IPS DF 6.9 (cell line): ENCODE data around the gene TIAM1.

Source experiments
- DNase-seq: peaks from one replicate; pipeline ENCODE4 v3.0.0-alpha.2; 2013; ENCODE audit warnings: low read depth, low spot score
- H3K27ac ChIP-seq: one replicate; pipeline ENCODE4 v1.5.1; 2013; ENCODE audit warnings: low read length, control low read depth
- H3K27me3 ChIP-seq: 2 replicates; pipeline ENCODE4 v1.6.1; 2013; ENCODE audit warnings: mild to moderate bottlenecking, low read length; ENCODE audit not compliant: control insufficient read depth, insufficient read depth
- H3K36me3 ChIP-seq: 2 replicates; pipeline ENCODE4 v1.6.1; 2013; ENCODE audit warnings: low read length; ENCODE audit not compliant: control insufficient read depth, insufficient read depth
- H3K4me1 ChIP-seq: 2 replicates; pipeline ENCODE4 v1.6.1; 2013; ENCODE audit warnings: low read length; ENCODE audit not compliant: control insufficient read depth, insufficient read depth
- H3K4me3 ChIP-seq: 2 replicates; pipeline ENCODE4 v1.5.1; 2013; ENCODE audit warnings: mild to moderate bottlenecking, low read length
- H3K9me3 ChIP-seq: 2 replicates; pipeline ENCODE4 v1.6.1; 2013; ENCODE audit warnings: low read length, inconsistent platforms; ENCODE audit not compliant: control insufficient read depth, insufficient read depth
- WGBS: extraction: QIAGEN DNeasy Blood & Tissue Kit; methylation state at CpG from one replicate; pipeline ENCODE4 v1.1.7; 2013; ENCODE audit warnings: mixed read lengths, missing lambda C conversion rate; ENCODE audit not compliant: insufficient read length, insufficient coverage; 5-methylcytosine and 5-hydroxymethylcytosine counted together

TIAM1 gene

DNA sequence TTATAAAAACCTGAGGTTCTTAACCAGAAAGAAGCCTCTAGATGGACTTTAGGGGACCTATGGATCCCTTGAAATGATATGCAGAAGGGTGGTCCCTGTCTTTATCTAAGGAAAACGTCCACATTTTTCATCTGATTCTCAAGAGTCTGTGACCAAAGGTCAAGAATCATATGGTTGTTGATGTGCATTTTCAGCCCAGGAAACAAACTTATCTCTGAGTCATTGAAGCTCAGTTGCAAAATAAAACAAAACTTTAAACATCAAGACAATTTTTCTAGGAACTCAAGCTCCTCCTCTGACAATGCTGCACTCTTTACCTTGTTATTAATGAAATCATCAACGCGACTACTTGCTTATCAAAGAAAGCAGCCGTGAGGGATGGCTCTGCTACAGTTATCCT lies 83.3 kb downstream of the TIAM1 start:
- H3K36me3 ChIP-seq: no peaks in the 10 kb centered on the region
- H3K9me3 ChIP-seq: no peaks in the 10 kb centered on the region
- 0 out of 2 replicates have a peak, but pooled peaks cover 2% of the 10 kb centered on the region for H3K4me1 ChIP-seq
- H3K27me3 ChIP-seq: no peaks in the 10 kb centered on the region
- no peak overlapping the region for H3K27ac ChIP-seq
- H3K4me3 ChIP-seq: no peak overlapping the region
- DNase-seq: no peak
- no CpG with 5 or more reads among the region's 4 CpGs for WGBS

DNA sequence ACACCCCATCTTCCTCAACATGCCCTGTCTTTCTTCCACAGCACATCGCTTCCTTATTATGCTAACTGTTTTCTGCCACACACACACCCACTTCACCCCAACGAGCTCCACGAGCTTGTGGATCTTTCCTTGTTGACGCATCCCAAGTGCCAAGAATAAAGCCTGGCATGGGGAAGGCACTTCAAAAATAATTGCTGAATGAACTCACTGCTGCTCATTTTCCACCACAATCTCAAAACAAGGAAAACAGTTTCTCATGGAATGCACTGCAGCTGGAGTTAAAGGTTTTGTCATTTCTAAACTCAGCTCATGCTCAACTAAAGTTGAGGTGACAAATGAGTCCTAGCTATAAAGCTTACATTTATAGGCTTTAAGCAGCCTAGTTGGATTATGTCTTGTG lies 86.0 kb downstream of the TIAM1 start:
- Histone ChIP-seq H3K27ac (no peak overlapping the region), H3K4me3 (no peak overlapping the region), H3K27me3 (no peaks in the 10 kb centered on the region), H3K4me1 (0 out of 2 replicates have a peak, but pooled peaks cover 2% of the 10 kb centered on the region), H3K9me3 (no peaks in the 10 kb centered on the region), H3K36me3 (no peaks in the 10 kb centered on the region)
- no CpG with 5 or more reads among the region's 4 CpGs for WGBS
- DNase-seq: no peak

DNA sequence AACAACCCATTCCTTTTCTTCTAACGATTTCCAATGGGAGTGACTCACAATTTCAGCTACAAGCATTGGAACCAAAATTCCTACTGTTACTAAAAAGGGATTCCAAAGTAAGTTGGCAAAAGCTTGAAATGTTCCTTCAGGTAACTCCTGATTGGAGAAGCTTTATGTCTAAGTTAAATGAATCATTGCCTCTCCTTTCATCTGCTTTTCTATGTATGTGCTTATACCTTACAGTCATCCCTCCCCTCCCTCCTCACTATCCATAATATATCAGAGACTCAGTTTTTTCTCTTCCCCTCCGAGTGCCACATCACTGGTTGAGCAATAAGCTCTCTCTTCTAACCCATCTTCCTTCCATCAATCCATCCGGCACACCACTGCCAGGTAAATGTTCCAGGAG lies 86.8 kb downstream of the TIAM1 start:
- no peaks in the 10 kb centered on the region for H3K36me3 ChIP-seq
- DNase-seq: no peak
- no peak overlapping the region for H3K4me3 ChIP-seq
- no peaks in the 10 kb centered on the region for H3K9me3 ChIP-seq
- H3K27ac ChIP-seq: no peak overlapping the region
- WGBS: no CpG with 5 or more reads among the region's 3 CpGs
- H3K27me3 ChIP-seq: no peaks in the 10 kb centered on the region
- 0 out of 2 replicates have a peak, but pooled peaks cover 2% of the 10 kb centered on the region for H3K4me1 ChIP-seq

DNA sequence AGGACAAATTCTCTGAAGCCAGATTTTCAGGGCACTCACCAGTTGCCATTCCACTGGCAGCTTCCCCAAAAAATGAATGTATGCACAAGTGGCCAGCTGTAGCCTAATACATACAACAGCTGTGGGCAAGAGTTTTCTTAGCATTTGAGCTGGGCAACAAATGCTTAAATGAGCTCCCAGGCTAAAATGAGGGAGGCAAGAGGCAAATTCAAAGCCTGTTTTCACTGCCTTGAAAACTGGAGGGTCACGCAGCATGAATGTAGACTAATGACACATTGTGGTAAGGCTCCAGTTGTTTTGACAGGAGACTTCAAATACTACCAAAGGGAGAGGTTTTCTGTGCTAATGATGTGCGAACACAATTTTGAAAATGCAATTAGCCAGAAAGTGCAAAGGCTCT lies 88.2 kb downstream of the TIAM1 start:
- Histone ChIP-seq H3K4me1 (0 out of 2 replicates have a peak, but pooled peaks cover 2% of the 10 kb centered on the region), H3K36me3 (peaks cover 3% of the 10 kb centered on the region; the same call in 1 of the 2 replicates), H3K4me3 (no peak overlapping the region), H3K9me3 (no peaks in the 10 kb centered on the region), H3K27me3 (no peaks in the 10 kb centered on the region), H3K27ac (no peak overlapping the region)
- no peak for DNase-seq
- WGBS: no CpG with 5 or more reads among the region's 2 CpGs

DNA sequence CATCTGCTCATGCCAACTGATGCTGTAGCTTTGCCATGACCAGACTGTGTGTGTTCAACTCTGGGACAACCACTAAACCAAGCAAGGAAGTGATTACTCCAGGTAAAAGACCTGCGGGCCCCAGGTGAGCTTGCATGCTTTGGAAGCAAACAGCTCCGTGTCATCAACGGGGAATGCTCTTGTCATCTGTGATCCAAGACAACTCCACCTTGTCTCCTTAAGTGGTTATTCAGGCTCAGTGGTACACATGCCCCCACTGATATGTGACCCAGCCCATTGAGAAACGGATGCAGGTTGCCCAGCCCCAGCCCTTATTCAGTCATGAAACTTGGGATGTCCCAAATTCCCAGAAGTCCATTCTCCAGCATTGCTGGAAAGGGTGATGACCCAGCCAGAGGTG lies 89.0 kb downstream of the TIAM1 start:
- Histone ChIP-seq H3K27ac (no peak overlapping the region), H3K4me3 (no peak overlapping the region)
- WGBS: no CpG with 5 or more reads among the region's 4 CpGs

DNA sequence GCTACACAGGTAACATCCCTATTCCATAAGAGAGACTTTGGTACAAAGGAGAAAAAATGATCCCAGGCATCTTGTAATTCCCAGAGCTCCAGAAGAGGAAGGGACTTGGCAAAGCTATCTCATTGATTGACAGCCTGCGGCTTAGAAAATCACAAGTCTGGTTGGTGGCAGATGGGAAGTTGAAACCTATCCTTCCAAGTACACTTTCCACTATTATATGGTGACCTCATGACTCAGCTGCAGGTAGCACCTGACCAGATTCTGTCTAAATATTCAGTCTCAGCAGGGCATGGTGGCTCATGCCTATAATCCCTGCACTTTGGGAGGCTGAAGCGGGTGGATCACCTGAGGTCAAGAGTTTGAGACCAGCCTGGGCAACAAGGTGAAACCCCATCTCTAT lies 89.9 kb downstream of the TIAM1 start:
- no peak overlapping the region for H3K27ac ChIP-seq
- H3K36me3 ChIP-seq: peaks cover 3% of the 10 kb centered on the region; the same call in 1 of the 2 replicates
- no peaks in the 10 kb centered on the region for H3K27me3 ChIP-seq
- H3K4me3 ChIP-seq: no peak overlapping the region
- no CpG with 5 or more reads among the region's 2 CpGs for WGBS
- H3K4me1 ChIP-seq: 0 out of 2 replicates have a peak, but pooled peaks cover 2% of the 10 kb centered on the region
- no peak for DNase-seq
- H3K9me3 ChIP-seq: no peaks in the 10 kb centered on the region

More for the DNA sequence above, 89.0 kb downstream of the TIAM1 start:
- H3K27me3 ChIP-seq: no peaks in the 10 kb centered on the region
- peaks cover 3% of the 10 kb centered on the region; the same call in 1 of the 2 replicates for H3K36me3 ChIP-seq
- H3K4me1 ChIP-seq: 0 out of 2 replicates have a peak, but pooled peaks cover 2% of the 10 kb centered on the region
- H3K9me3 ChIP-seq: no peaks in the 10 kb centered on the region
- no peak for DNase-seq

DNA sequence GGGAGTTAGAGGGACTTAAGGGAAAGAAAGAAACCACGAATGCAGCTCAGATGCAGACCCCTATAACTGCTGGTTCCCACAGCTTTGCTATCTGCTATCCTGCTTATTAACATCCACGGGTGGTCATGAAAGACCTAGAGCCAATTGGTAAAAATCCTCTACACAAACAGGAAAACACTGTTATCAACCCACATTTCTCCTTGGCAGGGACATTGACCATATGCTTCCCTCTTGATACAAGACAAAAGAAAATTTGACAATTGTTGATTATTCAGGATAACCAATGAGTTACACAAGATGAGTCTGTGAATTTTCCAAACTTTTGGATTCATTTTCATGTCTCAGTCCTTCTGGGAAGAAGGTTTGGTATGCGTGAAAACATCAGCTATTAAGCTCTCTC lies 90.4 kb downstream of the TIAM1 start:
- Histone ChIP-seq H3K4me1 (0 out of 2 replicates have a peak, but pooled peaks cover 2% of the 10 kb centered on the region), H3K27ac (no peak overlapping the region), H3K4me3 (no peak overlapping the region), H3K27me3 (no peaks in the 10 kb centered on the region), H3K36me3 (peaks cover 3% of the 10 kb centered on the region; the same call in 1 of the 2 replicates), H3K9me3 (no peaks in the 10 kb centered on the region)
- DNase-seq: no peak
- WGBS: no CpG with 5 or more reads among the region's 3 CpGs

DNA sequence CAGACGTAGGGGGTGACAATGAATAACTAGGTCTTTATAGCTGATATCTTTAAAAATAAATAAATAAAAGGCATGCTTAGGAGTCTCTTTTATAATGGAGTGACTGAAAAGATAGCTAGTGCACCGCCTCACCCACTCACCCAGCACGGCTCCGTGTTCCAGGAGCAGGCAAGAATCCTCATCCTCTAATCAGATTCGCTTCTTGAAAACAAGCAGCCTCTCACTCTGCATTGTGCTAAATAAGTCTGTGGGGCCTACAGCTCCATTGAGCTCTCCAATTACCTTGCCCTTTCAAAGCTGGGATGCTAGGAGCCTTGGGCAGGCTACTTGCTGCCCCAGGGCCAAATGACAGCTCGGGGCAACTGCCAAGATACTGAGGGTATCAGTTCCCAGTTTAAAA lies 91.5 kb downstream of the TIAM1 start:
- H3K36me3 ChIP-seq: peaks cover 3% of the 10 kb centered on the region; the same call in 1 of the 2 replicates

DNA sequence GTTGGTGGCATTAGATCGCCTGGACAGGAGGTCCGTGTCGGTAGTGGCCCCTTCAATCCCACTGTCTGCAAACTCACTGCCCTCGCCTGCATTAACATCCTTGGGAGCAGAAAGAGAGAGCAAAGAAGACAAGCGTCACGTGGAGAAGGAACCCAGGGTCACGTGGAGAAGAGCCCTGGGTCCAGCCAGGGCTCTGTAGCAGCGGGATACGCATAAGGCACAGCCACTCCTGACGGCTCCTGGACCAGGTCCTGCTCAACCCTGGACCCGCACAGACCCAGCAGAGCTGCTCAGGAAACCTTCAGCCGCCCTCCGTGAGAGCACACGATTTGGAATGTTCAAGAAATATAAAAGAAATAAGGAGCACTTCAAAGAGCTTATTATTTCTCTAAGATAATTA lies 92.0 kb downstream of the TIAM1 start:
- no peaks in the 10 kb centered on the region for H3K9me3 ChIP-seq
- no peaks in the 10 kb centered on the region for H3K4me1 ChIP-seq
- H3K4me3 ChIP-seq: no peak overlapping the region
- no CpG with 5 or more reads among the region's 14 CpGs for WGBS
- no peak for DNase-seq
- peaks cover 3% of the 10 kb centered on the region; the same call in 1 of the 2 replicates for H3K36me3 ChIP-seq
- no peak overlapping the region for H3K27ac ChIP-seq
- no peaks in the 10 kb centered on the region for H3K27me3 ChIP-seq

More for the DNA sequence above, 91.5 kb downstream of the TIAM1 start:
- no peaks in the 10 kb centered on the region for H3K4me1 ChIP-seq
- no peaks in the 10 kb centered on the region for H3K9me3 ChIP-seq
- DNase-seq: no peak
- WGBS: no CpG with 5 or more reads among the region's 6 CpGs
- no peaks in the 10 kb centered on the region for H3K27me3 ChIP-seq
- no peak overlapping the region for H3K27ac ChIP-seq
- no peak overlapping the region for H3K4me3 ChIP-seq

DNA sequence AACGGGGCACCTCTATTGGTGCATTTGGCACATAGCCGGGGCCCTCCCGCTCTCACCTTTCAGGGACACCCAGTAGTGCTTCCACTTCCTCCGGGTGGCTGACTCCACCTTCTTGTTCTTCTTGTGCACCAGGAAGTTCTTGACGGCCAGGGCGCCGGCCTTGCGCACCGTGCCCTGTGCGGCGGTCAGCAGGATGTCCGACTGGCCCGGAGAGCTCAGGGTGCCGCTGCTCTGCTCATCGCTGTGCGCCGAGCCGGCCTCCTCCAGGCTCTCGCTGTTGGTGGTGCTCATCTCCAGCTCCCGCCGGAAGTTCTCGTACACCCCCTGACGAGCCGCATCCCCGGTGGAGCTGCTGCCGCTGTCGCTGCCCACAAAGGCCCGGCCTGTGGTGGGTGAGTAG lies 92.4 kb downstream of the TIAM1 start:
- H3K27ac ChIP-seq: no peak overlapping the region
- H3K27me3 ChIP-seq: no peaks in the 10 kb centered on the region
- no peaks in the 10 kb centered on the region for H3K4me1 ChIP-seq
- H3K36me3 ChIP-seq: peaks cover 3% of the 10 kb centered on the region; the same call in 1 of the 2 replicates
- no peak overlapping the region for H3K4me3 ChIP-seq
- DNase-seq: no peak
- H3K9me3 ChIP-seq: no peaks in the 10 kb centered on the region
- WGBS: no CpG with 5 or more reads among the region's 28 CpGs

DNA sequence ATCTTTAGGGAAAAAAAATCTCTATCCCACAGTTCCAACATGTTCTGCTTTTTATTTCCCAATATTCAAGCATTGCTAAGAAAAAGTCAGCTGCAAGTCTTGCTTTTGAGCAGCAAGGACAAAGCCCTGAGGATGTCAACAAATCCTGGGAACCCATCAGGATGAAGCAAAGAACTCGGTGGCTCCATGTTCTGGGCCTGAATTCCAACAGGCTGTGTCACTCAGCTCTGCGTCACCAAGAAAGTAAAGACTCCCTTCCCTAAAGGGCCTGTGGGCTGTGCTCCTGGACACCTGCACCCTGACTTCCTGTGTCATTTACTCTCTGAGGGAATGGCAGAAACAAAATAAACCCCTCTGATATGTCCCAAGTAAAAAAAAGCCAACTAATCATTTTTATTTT lies 95.5 kb downstream of the TIAM1 start:
- Histone ChIP-seq H3K27ac (no peak overlapping the region), H3K4me3 (no peak overlapping the region), H3K4me1 (no peaks in the 10 kb centered on the region), H3K36me3 (peaks cover 3% of the 10 kb centered on the region), H3K27me3 (no peaks in the 10 kb centered on the region), H3K9me3 (no peaks in the 10 kb centered on the region)
- WGBS: no CpG with 5 or more reads among the region's 2 CpGs
- DNase-seq: no peak
